Measurements from ENCODE around the gene DLG2.

GRCh38 chr11:85620256-85620655, 6.9 kb downstream of the DLG2 start:
- TF ChIP-seq CTCF (IDR thresholded peaks at IDR 0.05) (no peak), POLR2AphosphoS5 (IDR thresholded peaks at IDR 0.05) (no peak), EP300 (IDR thresholded peaks at IDR 0.05) (no peak)

Measured in suprapubic skin (tissue), 4 donors.